Fibroblast of the aortic adventitia (primary cell): ENCODE measurements around the gene ARV1. TPM values are rescaled to one million over a fixed set of nuclear protein-coding genes. Genes with fewer than 3 reads are reported as not detected.
"Not testable (repeated sequence)": the region's sequence is repeated elsewhere in the genome, so short reads cannot be mapped to it uniquely, and the experiment has no call there.

ENCODE experiments used
- DNase-seq: peaks from one replicate; pipeline ENCODE4 v3.0.0-alpha.2; 2010; ENCODE audit warnings: low read depth
- H3K4me3 ChIP-seq: 2 replicates; pipeline ENCODE4 v1.5.1; 2011; ENCODE audit warnings: low read depth, mild to moderate bottlenecking, control low read depth, low read length, moderate library complexity
- CTCF ChIP-seq: IDR thresholded peaks from 2 replicates; pipeline ENCODE4 v1.5.1; 2011; ENCODE audit warnings: mild to moderate bottlenecking, low read length, control low read depth, inconsistent platforms; ENCODE audit not compliant: insufficient read depth
- total RNA-seq: library from RNA; depleted of rRNA; stranded (reverse); fragments of >200 nt; gene quantifications from 2 replicates; pipeline ENCODE4 v1.2.3, GENCODE V29; 2012; ENCODE audit warnings: low replicate concordance

ARV1 gene
- total RNA-seq, 1 donor, result 19.1 TPM

GRCh38 chr1:231013391-231014015, 34.6 kb downstream of the ARV1 start:
- no peak for DNase-seq
- TF ChIP-seq CTCF, result no peak
- H3K4me3 ChIP-seq, result no peak overlapping the region

- no peak for TF ChIP-seq CTCF
- DNase-seq, result no peak
- H3K4me3 ChIP-seq, result no peak overlapping the region
Observed at GRCh38 chr1:231016234-231016633, 37.3 kb downstream of the ARV1 start.

GRCh38 chr1:231016966-231017365, 38.1 kb downstream of the ARV1 start:
- TF ChIP-seq CTCF, result no peak
- no peak overlapping the region for H3K4me3 ChIP-seq
- no peak for DNase-seq

- DNase-seq, result no peak
- H3K4me3 ChIP-seq, result no peak overlapping the region
- no peak for TF ChIP-seq CTCF
Observed at GRCh38 chr1:231019711-231020110, 40.8 kb downstream of the ARV1 start.

GRCh38 chr1:231020139-231020601, 41.3 kb downstream of the ARV1 start:
- TF ChIP-seq CTCF, result no peak
- no peak overlapping the region for H3K4me3 ChIP-seq
- DNase-seq, result no peak

GRCh38 chr1:231020816-231021215, 41.9 kb downstream of the ARV1 start:
- no peak for TF ChIP-seq CTCF
- no peak for DNase-seq

GRCh38 chr1:231021540-231022031, 42.7 kb downstream of the ARV1 start:
- no peak for TF ChIP-seq CTCF
- no peak overlapping the region for H3K4me3 ChIP-seq
- DNase-seq, result no peak

More at GRCh38 chr1:231020816-231021215, 41.9 kb downstream of the ARV1 start:
- H3K4me3 ChIP-seq, result no peak overlapping the region

- H3K4me3 ChIP-seq, DNase-seq: not testable (repeated sequence)
Observed at GRCh38 chr1:231022543-231022942, 43.6 kb downstream of the ARV1 start.
